Diencephalon (tissue), 1 donor: ENCODE data around the gene CRHR2. TPM values are rescaled to one million over a fixed set of nuclear protein-coding genes. Genes with fewer than 3 reads are reported as not detected.

Experiments used
- total RNA-seq: library from RNA; depleted of rRNA; stranded (reverse); fragments of >200 nt; gene quantifications from one replicate; pipeline ENCODE4 v1.2.3, GENCODE V29; 2014

Gene CRHR2
- total RNA-seq: 1.6 TPM

DNA sequence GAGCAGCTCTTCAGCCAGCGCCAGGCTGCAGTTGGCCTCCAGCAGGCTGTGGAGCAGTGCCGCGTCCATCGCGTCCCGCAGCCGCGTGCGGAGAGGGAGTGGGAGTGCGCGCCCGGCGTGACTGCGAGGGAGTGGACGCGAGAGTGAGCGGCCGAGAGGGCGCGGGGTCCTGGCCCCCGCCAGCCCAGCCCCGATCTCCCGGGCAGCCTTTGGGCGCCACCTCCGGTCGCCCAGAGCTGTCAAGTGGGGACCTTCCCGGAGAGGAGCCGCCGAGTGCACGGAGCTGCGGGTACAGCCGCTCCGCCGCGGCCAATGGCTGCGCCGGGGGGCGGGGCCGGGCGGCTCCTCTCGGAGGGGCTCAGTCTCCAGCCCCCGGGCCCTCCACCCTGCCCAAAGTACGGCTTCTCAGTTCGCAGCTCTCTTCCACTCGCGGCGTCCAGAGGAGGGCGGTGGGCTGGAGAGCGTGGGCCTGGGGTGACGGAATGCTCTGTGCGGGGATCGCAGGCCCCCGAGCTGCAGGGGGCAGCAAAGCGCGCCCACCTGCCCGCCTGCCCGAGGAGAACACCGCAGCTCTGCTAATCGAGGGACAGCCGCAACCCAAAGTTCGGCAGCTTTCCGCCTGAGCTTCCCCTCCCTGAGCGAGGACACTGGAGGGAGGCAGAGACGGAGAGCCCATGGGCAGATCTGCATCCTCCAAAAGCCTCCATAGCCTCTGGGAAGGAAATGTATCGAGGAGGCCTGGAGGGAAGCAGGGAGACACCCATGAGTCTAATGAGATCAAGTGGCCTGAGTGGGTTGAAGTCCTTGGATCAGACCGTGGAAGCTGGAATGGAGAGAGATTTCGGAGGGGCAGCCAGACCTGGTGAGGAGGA is at the start of gene CRHR2:
TSS of gene CRHR2 (minus strand) at position 245 of the 872 bp plus-strand sequence. CDS start at position 69, 176 bp downstream.

Other genes with a start within 250 kb of the CRHR2 start
- 2.5 TPM for gene NOD1, start 203.7 kb downstream of the CRHR2 start, total RNA-seq
- 27.0 TPM for gene GGCT, start 177.6 kb downstream of the CRHR2 start, total RNA-seq
- 114 TPM for gene GARS1, start 87.6 kb downstream of the CRHR2 start, total RNA-seq
- gene INMT, start 69.7 kb upstream of the CRHR2 start, total RNA-seq: 0.23 TPM
- gene MINDY4, start 89.0 kb upstream of the CRHR2 start, total RNA-seq: 6.9 TPM
- 7.6 TPM for gene AQP1, start 229.4 kb upstream of the CRHR2 start, total RNA-seq